Keratinocyte (primary cell): ENCODE measurements around the gene ZNF594. TPM values are rescaled to one million over a fixed set of nuclear protein-coding genes. Genes with fewer than 3 reads are reported as not detected.

Source experiments
- DNase-seq: peaks from one replicate; pipeline ENCODE4 v3.0.0-alpha.2; 2011; ENCODE audit warnings: low read depth, missing footprints, low spot score
- FAIRE-seq: peaks from 2 replicates; lab custom pipeline; 2011; peaks lifted over from hg19 to GRCh38; lab: Jason Lieb, UNC
- H2AFZ ChIP-seq: 2 replicates; pipeline ENCODE4 v1.6.0; 2012; ENCODE audit warnings: low read length, control low read depth, inconsistent platforms; ENCODE audit not compliant: control insufficient read depth
- H3K27ac ChIP-seq: 2 replicates; pipeline ENCODE4 v1.5.1; 2011; ENCODE audit warnings: low read length; ENCODE audit not compliant: control insufficient read depth, insufficient read depth
- H3K27me3 ChIP-seq: 3 replicates; pipeline ENCODE4 v1.6.0; 2011; ENCODE audit warnings: low read length; ENCODE audit not compliant: control insufficient read depth, insufficient read depth; ENCODE audit errors: extremely low read depth
- H3K36me3 ChIP-seq, 2 experiments: 2 replicates in 1 of 2; 3 replicates in 1 of 2; pipeline ENCODE4 v1.5.1; 2011; ENCODE audit warnings: low read length in 2 of 2, mild to moderate bottlenecking in 1 of 2; ENCODE audit not compliant: control insufficient read depth in 2 of 2, insufficient read depth in 2 of 2; ENCODE audit errors: extremely low read depth in 1 of 2
- H3K4me1 ChIP-seq: 3 replicates; pipeline ENCODE4 v1.5.1; 2011; ENCODE audit warnings: low read length; ENCODE audit not compliant: control insufficient read depth, insufficient read depth; ENCODE audit errors: extremely low read depth
- H3K4me2 ChIP-seq: 3 replicates; pipeline ENCODE4 v1.6.0; 2011; ENCODE audit warnings: low read depth, low read length; ENCODE audit not compliant: control insufficient read depth, insufficient read depth; ENCODE audit errors: extremely low read depth
- H3K4me3 ChIP-seq, 3 experiments: fragments of 200-600 bp in 1 of 3; sonication (generic) in 1 of 3; 2 replicates in 2 of 3; 3 replicates in 1 of 3; pipeline ENCODE4 v1.5.1; 2011 to 2016; ENCODE audit warnings: low read length in 3 of 3, mild to moderate bottlenecking in 3 of 3, control low read depth in 2 of 3, inconsistent platforms in 1 of 3, low read depth in 1 of 3, mixed read lengths in 1 of 3, mixed run types in 1 of 3, moderate library complexity in 1 of 3; ENCODE audit not compliant: control insufficient read depth in 2 of 3, insufficient read depth in 2 of 3; ENCODE audit errors: extremely low read depth in 1 of 3
- H3K79me2 ChIP-seq: 2 replicates; pipeline ENCODE4 v1.6.0; 2012; ENCODE audit warnings: low read length; ENCODE audit not compliant: control insufficient read depth, insufficient read depth
- H3K9ac ChIP-seq: 3 replicates; pipeline ENCODE4 v1.6.0; 2011; ENCODE audit warnings: low read length; ENCODE audit not compliant: control insufficient read depth, insufficient read depth; ENCODE audit errors: extremely low read depth
- H3K9me1 ChIP-seq: 3 replicates; pipeline ENCODE4 v1.6.0; 2011; ENCODE audit warnings: low read length; ENCODE audit not compliant: control insufficient read depth, insufficient read depth; ENCODE audit errors: extremely low read depth
- H3K9me3 ChIP-seq: 2 replicates; pipeline ENCODE4 v1.5.1; 2012; ENCODE audit warnings: low read depth, low read length; ENCODE audit not compliant: control insufficient read depth
- H4K20me1 ChIP-seq: 3 replicates; pipeline ENCODE4 v1.6.0; 2011; ENCODE audit warnings: low read length; ENCODE audit not compliant: control insufficient read depth, insufficient read depth; ENCODE audit errors: extremely low read depth
- CTCF ChIP-seq, 3 experiments: IDR thresholded peaks in 1 of 3; conservative IDR thresholded peaks in 1 of 3; optimal IDR thresholded peaks in 1 of 3; 2 replicates in 2 of 3; 3 replicates in 1 of 3; pipeline versions ENCODE3 to v1.5.1; 2011; ENCODE audit warnings: low read length in 3 of 3, mild to moderate bottlenecking in 3 of 3, moderate library complexity in 2 of 3, control low read depth in 1 of 3, inconsistent platforms in 1 of 3; ENCODE audit not compliant: insufficient read depth in 2 of 3; ENCODE audit errors: extremely low read depth in 1 of 3
- EZH2 ChIP-seq: IDR thresholded peaks from one replicate; pipeline ENCODE4 v1.6.1; 2012; ENCODE audit warnings: inconsistent platforms, mild to moderate bottlenecking, low read length, moderate library complexity
- dilution Hi-C: fragments of 300-500 bp; cut with MboI; formaldehyde crosslinking; loops from one replicate; pipeline ENCODE4 v1.7.0; 2020; ENCODE audit warnings: low sequenced_read_pairs; ENCODE audit not compliant: extremely low pct_ligation_motif_present
- polyA plus RNA-seq, 5 experiments: library from polyadenylated mRNA; depleted of rRNA in 3 of 5; stranded (reverse) in 3 of 5; stranded (forward) in 1 of 5; unstranded in 1 of 5; fragments of >200 nt; gene quantifications; 1 replicate in 1 of 5; 2 replicates in 3 of 5; 3 replicates in 1 of 5; pipeline versions ENCODE4 v1.2.1 to v1.2.3, GENCODE V29; 2011 to 2012; ENCODE audit warnings: missing spikeins in 2 of 5, low read depth in 1 of 5, low replicate concordance in 1 of 5

ZNF594 gene
- polyA plus RNA-seq, 1 donor (not counting 4 experiments of a cell fraction or from before 2014, with no cell fraction given) = 2.1 TPM

- DNase-seq = no peak
- H3K9ac ChIP-seq = no peak overlapping the region
- no peaks in the 10 kb centered on the region for H3K4me1 ChIP-seq
- no peak for FAIRE-seq
- H3K4me2 ChIP-seq = no peak overlapping the region
- no peak overlapping the region for H3K4me3 ChIP-seq
- no peaks in the 10 kb centered on the region for H4K20me1 ChIP-seq
- TF ChIP-seq CTCF (optimal IDR thresholded peaks at IDR 0.05 in 1 of 3, IDR thresholded peaks at IDR 0.05 in 1 of 3, conservative IDR thresholded peaks at IDR 0.05 in 1 of 3; ENCODE audit: extremely low read depth in 1 of 3, insufficient read depth in 2 of 3, low read length in 3 of 3) = no peak
- no peak for TF ChIP-seq EZH2
- H2AFZ ChIP-seq = no peak overlapping the region
- no peaks in the 10 kb centered on the region for H3K79me2 ChIP-seq
- dilution Hi-C loops = no loop called here
- H3K27me3 ChIP-seq = no peaks in the 10 kb centered on the region
- no peaks in the 10 kb centered on the region for H3K9me3 ChIP-seq
- peaks cover 2% of the 10 kb centered on the region for H3K9me1 ChIP-seq
- no peak overlapping the region for H3K27ac ChIP-seq
- peaks cover 0 to 3% of the 10 kb centered on the region in 2 experiments for H3K36me3 ChIP-seq
Observed at GRCh38 chr17:5210091-5210490, 18.4 kb upstream of the ZNF594 start.

- TF ChIP-seq EZH2 (no peak), CTCF (optimal IDR thresholded peaks at IDR 0.05 in 1 of 3, IDR thresholded peaks at IDR 0.05 in 1 of 3, conservative IDR thresholded peaks at IDR 0.05 in 1 of 3; ENCODE audit: extremely low read depth in 1 of 3, insufficient read depth in 2 of 3, low read length in 3 of 3) (no peak)
Observed at GRCh38 chr17:5209396-5209795, 17.7 kb upstream of the ZNF594 start.

More at GRCh38 chr17:5209396-5209795, 17.7 kb upstream of the ZNF594 start:
- H3K27me3 ChIP-seq = no peaks in the 10 kb centered on the region
- no peak overlapping the region for H3K4me3 ChIP-seq
- no peak for DNase-seq
- no peak overlapping the region for H3K27ac ChIP-seq
- H3K9ac ChIP-seq = no peak overlapping the region
- H3K4me1 ChIP-seq = no peaks in the 10 kb centered on the region
- no peaks in the 10 kb centered on the region for H3K79me2 ChIP-seq
- no peaks in the 10 kb centered on the region for H4K20me1 ChIP-seq
- no peak for FAIRE-seq
- H2AFZ ChIP-seq = no peak overlapping the region
- peaks cover 0 to 3% of the 10 kb centered on the region in 2 experiments for H3K36me3 ChIP-seq
- H3K4me2 ChIP-seq = no peak overlapping the region
- dilution Hi-C loops = no loop called here
- H3K9me3 ChIP-seq = no peaks in the 10 kb centered on the region
- H3K9me1 ChIP-seq = peaks cover 2% of the 10 kb centered on the region
